Subcutaneous adipose tissue (tissue), 4 donors: ENCODE data around the gene ERO1A. TPM values are rescaled to one million over a fixed set of nuclear protein-coding genes. Genes with fewer than 3 reads are reported as not detected.

Experiments used
- total RNA-seq, 4 donors: library from RNA; depleted of rRNA; stranded (reverse); fragments of >200 nt; gene quantifications; one replicate each; pipeline ENCODE4 v1.1.0, GENCODE V29; 2016
- TF ChIP-seq, protein P1 (sequence below): fragments of 450-650 bp; IDR thresholded peaks from one replicate; pipeline ENCODE4 v1.5.1; 2016; ENCODE audit warnings: low read depth, mild to moderate bottlenecking, control low read depth, antibody characterized with exemption, moderate library complexity

ERO1A gene
- total RNA-seq, 4 donors from 2014 or later: 28.6 to 52.9 (median 40.8) TPM

DNA sequence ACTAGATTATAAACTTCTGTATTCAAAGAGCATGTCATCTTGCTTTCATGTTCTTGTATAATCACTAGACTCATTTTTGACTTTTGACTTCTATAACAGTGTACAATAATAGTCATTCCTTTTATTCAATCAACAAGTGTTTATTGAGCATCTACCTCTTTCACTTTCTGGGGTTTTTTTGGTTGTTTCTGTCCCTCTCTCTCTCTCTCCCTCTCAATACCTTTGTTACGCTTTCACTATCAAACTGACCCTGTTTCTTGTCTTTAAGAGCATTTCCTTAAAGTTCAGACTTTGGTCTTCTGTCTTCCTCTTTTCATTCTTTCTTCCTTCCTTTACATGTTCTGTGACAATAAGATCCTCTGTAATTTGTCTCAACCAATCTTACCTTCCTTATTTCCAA, 93.2 kb downstream of the ERO1A start:
- TF ChIP-seq, protein P1, sequence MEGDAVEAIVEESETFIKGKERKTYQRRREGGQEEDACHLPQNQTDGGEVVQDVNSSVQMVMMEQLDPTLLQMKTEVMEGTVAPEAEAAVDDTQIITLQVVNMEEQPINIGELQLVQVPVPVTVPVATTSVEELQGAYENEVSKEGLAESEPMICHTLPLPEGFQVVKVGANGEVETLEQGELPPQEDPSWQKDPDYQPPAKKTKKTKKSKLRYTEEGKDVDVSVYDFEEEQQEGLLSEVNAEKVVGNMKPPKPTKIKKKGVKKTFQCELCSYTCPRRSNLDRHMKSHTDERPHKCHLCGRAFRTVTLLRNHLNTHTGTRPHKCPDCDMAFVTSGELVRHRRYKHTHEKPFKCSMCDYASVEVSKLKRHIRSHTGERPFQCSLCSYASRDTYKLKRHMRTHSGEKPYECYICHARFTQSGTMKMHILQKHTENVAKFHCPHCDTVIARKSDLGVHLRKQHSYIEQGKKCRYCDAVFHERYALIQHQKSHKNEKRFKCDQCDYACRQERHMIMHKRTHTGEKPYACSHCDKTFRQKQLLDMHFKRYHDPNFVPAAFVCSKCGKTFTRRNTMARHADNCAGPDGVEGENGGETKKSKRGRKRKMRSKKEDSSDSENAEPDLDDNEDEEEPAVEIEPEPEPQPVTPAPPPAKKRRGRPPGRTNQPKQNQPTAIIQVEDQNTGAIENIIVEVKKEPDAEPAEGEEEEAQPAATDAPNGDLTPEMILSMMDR: no peak

DNA sequence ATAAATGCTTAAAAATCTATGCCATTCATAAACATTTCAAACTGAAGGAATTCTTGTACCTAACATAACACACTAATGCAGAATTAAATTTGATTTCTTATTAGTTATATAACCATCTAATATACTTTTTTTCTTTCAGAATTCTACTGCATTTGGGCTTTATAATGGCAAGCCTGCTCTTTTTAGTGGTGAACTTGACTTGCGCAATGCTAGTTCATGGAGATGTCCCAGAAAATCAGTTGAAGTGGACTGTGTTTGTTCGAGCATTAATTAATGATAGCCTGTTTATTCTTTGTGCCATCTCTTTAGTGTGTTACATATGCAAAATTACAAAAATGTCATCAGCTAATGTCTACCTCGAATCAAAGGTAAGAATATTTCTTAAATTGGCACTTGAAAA, 95.4 kb downstream of the ERO1A start:
- TF ChIP-seq, protein P1: no peak

DNA sequence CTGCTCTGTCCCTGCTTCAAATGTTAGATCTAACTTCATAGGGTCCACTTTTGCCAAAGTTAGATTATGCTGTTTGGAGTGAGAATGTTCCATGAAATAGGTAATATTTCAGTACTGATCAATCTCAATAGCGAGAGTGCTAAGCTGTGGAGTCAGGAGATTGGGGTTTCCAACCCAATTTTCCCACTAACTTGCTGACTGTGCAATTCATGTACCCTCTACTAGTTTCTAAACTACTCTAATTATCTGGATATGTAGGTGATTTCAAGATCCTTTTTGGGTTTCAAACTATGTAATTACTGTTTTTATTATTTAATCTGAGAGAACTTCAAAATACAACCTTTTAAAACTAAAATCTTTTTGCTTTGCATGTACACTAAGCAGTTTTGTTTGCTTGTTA, 96.8 kb downstream of the ERO1A start:
- TF ChIP-seq, protein P1: no peak

DNA sequence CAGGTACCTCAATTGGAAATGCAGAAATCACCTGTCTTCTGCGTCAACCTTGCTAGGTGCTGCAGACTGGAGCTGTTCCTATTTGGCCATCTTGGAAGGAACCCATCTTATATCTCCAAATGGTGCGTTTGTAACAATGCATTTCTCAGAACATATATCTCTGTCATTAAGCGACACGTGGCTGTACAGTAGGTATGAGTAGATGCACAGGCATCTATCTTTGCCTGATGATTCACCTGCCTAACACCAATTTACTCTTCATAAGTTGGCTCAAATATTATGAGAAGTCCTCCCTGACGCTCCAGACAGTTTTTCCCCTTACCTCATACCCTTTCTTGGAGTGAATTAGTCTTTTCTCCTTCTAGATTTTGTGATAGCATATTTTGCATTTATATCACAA, 98.5 kb downstream of the ERO1A start:
- TF ChIP-seq, protein P1: no peak

- TF ChIP-seq, protein P1: no peak
These were observed 99.0 kb downstream of the ERO1A start for GRCh38 chr14:52596320-52596719.

GRCh38 chr14:52590318-52590717, 105.0 kb downstream of the ERO1A start:
- TF ChIP-seq, protein P1: no peak

Other genes with a start within 250 kb of the ERO1A start
- 10 to 100 TPM in 2 of 4 donors, 1 to 10 TPM in 2; 8.5 to 12.6 (median 9.9) TPM for gene TXNDC16, start 143.1 kb downstream of the ERO1A start, total RNA-seq
- gene GPR137C, start 142.7 kb downstream of the ERO1A start, total RNA-seq: 1 to 10 TPM in 1 of 4 donors, under 1 TPM in 3; 0.34 to 1.7 (median 0.71) TPM
- 100 to 1,000 TPM in 1 of 4 donors, 10 to 100 TPM in 3; 73.9 to 109 (median 90.9) TPM for gene PSMC6, start 11.6 kb upstream of the ERO1A start, total RNA-seq
- gene STYX, start 34.6 kb upstream of the ERO1A start, total RNA-seq: 10 to 100 TPM; 17.7 to 26.9 (median 19.1) TPM
- 10 to 100 TPM; 12.9 to 28.2 (median 15.9) TPM for gene GNPNAT1, start 96.0 kb upstream of the ERO1A start, total RNA-seq